Esophagus muscularis mucosa (tissue), 4 donors: ENCODE measurements around the gene SIRT7.

Source experiments
- CTCF ChIP-seq, 3 experiments: fragments of 200-600 bp in 2 of 3; fragments of 450-650 bp in 1 of 3; sonication (generic) in 2 of 3; IDR thresholded peaks; one replicate each; pipeline ENCODE4 v1.5.1; 2017 to 2019; ENCODE audit warnings: antibody characterized with exemption in 3 of 3, mild to moderate bottlenecking in 2 of 3, moderate library complexity in 1 of 3
- EP300 ChIP-seq: sonication (generic); formaldehyde crosslinking; IDR thresholded peaks from one replicate; pipeline ENCODE4 v1.6.1; 2017; ENCODE audit warnings: antibody characterized with exemption
- POLR2A ChIP-seq: fragments of 450-650 bp; IDR thresholded peaks from one replicate; pipeline ENCODE4 v1.6.1; 2017; ENCODE audit warnings: antibody characterized with exemption, moderate library complexity, mild to moderate bottlenecking, low read depth
- POLR2AphosphoS5 ChIP-seq, 2 donors: sonication (generic); formaldehyde crosslinking; IDR thresholded peaks; one replicate each; pipeline ENCODE4 v1.6.1; 2017; ENCODE audit warnings: antibody characterized with exemption in 2 of 2

- no peak for TF ChIP-seq POLR2AphosphoS5 (IDR thresholded peaks at IDR 0.05)
- TF ChIP-seq CTCF (IDR thresholded peaks at IDR 0.05): no peak
- no peak for TF ChIP-seq POLR2A
- TF ChIP-seq EP300: no peak
Measured at GRCh38 chr17:81960130-81960958, 42.4 kb upstream of the SIRT7 start.
